Neural progenitor cell (in vitro differentiated cells): ENCODE measurements around the gene CTNNA3. TPM values are rescaled to one million over a fixed set of nuclear protein-coding genes. Genes with fewer than 3 reads are reported as not detected.

Experiments used
- DNase-seq: peaks from one replicate; pipeline ENCODE4 v3.0.0-alpha.2; 2016; ENCODE audit warnings: low spot score
- H2AFZ ChIP-seq: fragments of 200-600 bp; sonication (generic); replicated peaks from 2 replicates; pipeline ENCODE4 v1.6.1; 2016; ENCODE audit warnings: antibody characterized with exemption
- H3F3A ChIP-seq: fragments of 200-600 bp; sonication (generic); 2 replicates; pipeline ENCODE4 v1.6.1; 2016; ENCODE audit warnings: antibody characterized with exemption, low read depth
- H3K27ac ChIP-seq: fragments of 200-600 bp; sonication (generic); 2 replicates; pipeline ENCODE4 v1.5.1; 2016; ENCODE audit warnings: mild to moderate bottlenecking
- H3K27me3 ChIP-seq: fragments of 200-600 bp; sonication (generic); 2 replicates; pipeline ENCODE4 v1.6.1; 2016; ENCODE audit warnings: mild to moderate bottlenecking, moderate library complexity
- H3K36me3 ChIP-seq: fragments of 200-600 bp; sonication (generic); 2 replicates; pipeline ENCODE4 v1.5.1; 2016
- H3K4me1 ChIP-seq: fragments of 200-600 bp; sonication (generic); 2 replicates; pipeline ENCODE4 v1.6.1; 2016; ENCODE audit warnings: mixed run types
- H3K4me2 ChIP-seq: fragments of 200-600 bp; sonication (generic); 2 replicates; pipeline ENCODE4 v1.6.1; 2016
- H3K4me3 ChIP-seq: fragments of 200-600 bp; sonication (generic); 2 replicates; pipeline ENCODE4 v1.5.1; 2016
- H3K79me2 ChIP-seq: fragments of 200-600 bp; sonication (generic); 2 replicates; pipeline ENCODE4 v1.6.1; 2016; ENCODE audit warnings: low read depth
- H3K9ac ChIP-seq: fragments of 200-600 bp; sonication (generic); 2 replicates; pipeline ENCODE4 v1.6.1; 2016
- H3K9me3 ChIP-seq: fragments of 200-600 bp; sonication (generic); 2 replicates; pipeline ENCODE4 v1.5.1; 2016; ENCODE audit warnings: low read depth
- H4K20me1 ChIP-seq: fragments of 200-600 bp; sonication (generic); 2 replicates; pipeline ENCODE4 v1.6.1; 2016; ENCODE audit warnings: low read depth
- H3K27ac Mint-ChIP-seq: 3 replicates; pipeline ENCODE4 v1.8.0; 2021; ENCODE audit warnings: mixed read lengths
- H3K27me3 Mint-ChIP-seq: 2 replicates; pipeline ENCODE4 v1.8.0; 2022; ENCODE audit warnings: low read depth, mild to moderate bottlenecking, inconsistent platforms, moderate library complexity, mixed read lengths; ENCODE audit not compliant: insufficient read depth
- H3K36me3 Mint-ChIP-seq: 3 replicates; pipeline ENCODE4 v1.8.0; 2021; ENCODE audit warnings: mixed read lengths
- H3K4me1 Mint-ChIP-seq: 3 replicates; pipeline ENCODE4 v1.8.0; 2021; ENCODE audit warnings: mixed read lengths
- H3K4me3 Mint-ChIP-seq: 3 replicates; pipeline ENCODE4 v1.8.0; 2021; ENCODE audit warnings: mild to moderate bottlenecking, moderate library complexity, mixed read lengths
- H3K9me3 Mint-ChIP-seq: 3 replicates; pipeline ENCODE4 v1.8.0; 2020; ENCODE audit warnings: mixed read lengths
- EZH2 ChIP-seq: fragments of 200-600 bp; sonication (generic); IDR thresholded peaks from 2 replicates; pipeline ENCODE4 v1.6.1; 2017; ENCODE audit warnings: antibody characterized with exemption, mild to moderate bottlenecking, moderate library complexity
- EZH2phosphoT487 ChIP-seq: fragments of 200-600 bp; sonication (generic); IDR thresholded peaks from 2 replicates; pipeline ENCODE4 v1.6.1; 2017; ENCODE audit warnings: antibody characterized with exemption
- total RNA-seq: library from RNA; depleted of rRNA; stranded (reverse); fragments of >200 nt; gene quantifications from 2 replicates; pipeline ENCODE4 v1.2.3, GENCODE V29; 2015; ENCODE audit warnings: low replicate concordance
- TF ChIP-seq, protein P1 (sequence below): fragments of 200-600 bp; sonication (generic); IDR thresholded peaks from 2 replicates; pipeline ENCODE4 v1.5.1; 2017; ENCODE audit warnings: antibody characterized with exemption, mild to moderate bottlenecking

Gene CTNNA3
- total RNA-seq, 1 donor from 2014 or later = 12.9 TPM

DNA sequence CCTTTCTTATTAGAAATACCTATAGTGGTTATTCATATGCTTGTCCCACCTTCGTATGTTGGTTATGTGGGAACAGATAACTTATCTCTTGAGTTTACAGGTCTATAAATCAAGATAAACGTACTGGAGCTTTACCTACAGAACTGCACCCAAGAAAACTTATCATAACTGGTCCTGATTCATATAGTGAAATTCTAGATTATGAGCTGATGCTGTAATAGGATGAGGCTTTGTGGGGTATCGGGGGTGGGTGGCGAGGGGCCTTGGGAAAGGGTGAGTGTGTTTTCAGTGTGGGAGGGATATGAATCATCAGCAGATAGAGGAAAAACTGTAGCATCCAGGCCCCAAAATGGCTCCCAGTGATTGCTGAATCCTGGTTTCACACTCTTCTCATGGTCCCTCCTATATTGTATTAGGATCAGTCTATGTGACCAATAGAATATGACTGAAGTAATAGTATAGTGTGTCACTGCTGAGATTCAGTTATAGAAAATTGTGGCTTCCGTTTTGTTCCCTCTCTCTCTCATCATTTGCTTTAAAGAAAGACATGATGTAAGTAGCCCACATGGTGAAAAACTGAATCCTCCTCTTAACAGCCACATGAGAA, 1476.9 kb downstream of the CTNNA3 start:
- Histone ChIP-seq H3K4me3 (no peak overlapping the region), H3K4me1 (no peaks in the 10 kb centered on the region), H4K20me1 (no peaks in the 10 kb centered on the region), H3K9me3 (no peaks in the 10 kb centered on the region), H3K27me3 (no peaks in the 10 kb centered on the region), H3K79me2 (no peaks in the 10 kb centered on the region), H3K4me2 (no peak overlapping the region), H3K9ac (no peak overlapping the region), H3F3A (no peaks in the 10 kb centered on the region), H3K27ac (no peak overlapping the region), H2AFZ (no peak overlapping the region), H3K36me3 (no peaks in the 10 kb centered on the region)
- no peak for DNase-seq
- no peaks in the 10 kb centered on the region for H3K27me3 Mint-ChIP-seq
- H3K27ac Mint-ChIP-seq = no peak overlapping the region
- H3K9me3 Mint-ChIP-seq = no peaks in the 10 kb centered on the region
- no peaks in the 10 kb centered on the region for H3K4me1 Mint-ChIP-seq
- TF ChIP-seq EZH2 (no peak), EZH2phosphoT487 (no peak)
- TF ChIP-seq, protein P1, sequence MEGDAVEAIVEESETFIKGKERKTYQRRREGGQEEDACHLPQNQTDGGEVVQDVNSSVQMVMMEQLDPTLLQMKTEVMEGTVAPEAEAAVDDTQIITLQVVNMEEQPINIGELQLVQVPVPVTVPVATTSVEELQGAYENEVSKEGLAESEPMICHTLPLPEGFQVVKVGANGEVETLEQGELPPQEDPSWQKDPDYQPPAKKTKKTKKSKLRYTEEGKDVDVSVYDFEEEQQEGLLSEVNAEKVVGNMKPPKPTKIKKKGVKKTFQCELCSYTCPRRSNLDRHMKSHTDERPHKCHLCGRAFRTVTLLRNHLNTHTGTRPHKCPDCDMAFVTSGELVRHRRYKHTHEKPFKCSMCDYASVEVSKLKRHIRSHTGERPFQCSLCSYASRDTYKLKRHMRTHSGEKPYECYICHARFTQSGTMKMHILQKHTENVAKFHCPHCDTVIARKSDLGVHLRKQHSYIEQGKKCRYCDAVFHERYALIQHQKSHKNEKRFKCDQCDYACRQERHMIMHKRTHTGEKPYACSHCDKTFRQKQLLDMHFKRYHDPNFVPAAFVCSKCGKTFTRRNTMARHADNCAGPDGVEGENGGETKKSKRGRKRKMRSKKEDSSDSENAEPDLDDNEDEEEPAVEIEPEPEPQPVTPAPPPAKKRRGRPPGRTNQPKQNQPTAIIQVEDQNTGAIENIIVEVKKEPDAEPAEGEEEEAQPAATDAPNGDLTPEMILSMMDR = no peak
- H3K36me3 Mint-ChIP-seq = no peaks in the 10 kb centered on the region
- H3K4me3 Mint-ChIP-seq = no peak overlapping the region

DNA sequence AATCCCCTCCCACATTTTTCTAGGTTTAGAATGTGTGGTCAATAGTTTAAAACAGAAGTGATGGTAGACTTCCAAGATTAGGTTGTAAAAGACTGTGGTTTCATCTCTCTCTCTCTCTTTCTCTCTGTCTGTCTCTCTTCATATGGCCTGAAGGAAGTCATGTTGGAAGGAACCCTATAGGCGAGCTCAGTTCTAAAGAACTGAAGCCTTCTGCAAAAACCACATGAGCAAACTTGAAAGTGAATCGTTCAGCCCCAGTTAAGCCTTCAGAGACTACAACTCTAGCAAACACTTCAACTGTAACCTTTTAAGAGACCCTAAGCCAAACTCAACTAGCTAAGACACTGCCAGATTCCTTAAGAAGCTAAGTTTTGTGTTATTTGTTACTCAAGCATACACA, 1477.7 kb downstream of the CTNNA3 start:
- Histone ChIP-seq H3K4me1 (no peaks in the 10 kb centered on the region), H4K20me1 (no peaks in the 10 kb centered on the region), H3K4me3 (no peak overlapping the region), H3F3A (no peaks in the 10 kb centered on the region), H3K9ac (no peak overlapping the region), H3K79me2 (no peaks in the 10 kb centered on the region), H3K27me3 (no peaks in the 10 kb centered on the region), H3K27ac (no peak overlapping the region), H3K9me3 (no peaks in the 10 kb centered on the region), H3K4me2 (no peak overlapping the region), H3K36me3 (no peaks in the 10 kb centered on the region), H2AFZ (no peak overlapping the region)
- TF ChIP-seq, protein P1 = no peak
- TF ChIP-seq EZH2phosphoT487 (no peak), EZH2 (no peak)
- no peak overlapping the region for H3K4me3 Mint-ChIP-seq
- DNase-seq = no peak
- H3K36me3 Mint-ChIP-seq = no peaks in the 10 kb centered on the region
- no peak overlapping the region for H3K27ac Mint-ChIP-seq
- H3K4me1 Mint-ChIP-seq = no peaks in the 10 kb centered on the region
- H3K27me3 Mint-ChIP-seq = no peaks in the 10 kb centered on the region
- H3K9me3 Mint-ChIP-seq = no peaks in the 10 kb centered on the region

DNA sequence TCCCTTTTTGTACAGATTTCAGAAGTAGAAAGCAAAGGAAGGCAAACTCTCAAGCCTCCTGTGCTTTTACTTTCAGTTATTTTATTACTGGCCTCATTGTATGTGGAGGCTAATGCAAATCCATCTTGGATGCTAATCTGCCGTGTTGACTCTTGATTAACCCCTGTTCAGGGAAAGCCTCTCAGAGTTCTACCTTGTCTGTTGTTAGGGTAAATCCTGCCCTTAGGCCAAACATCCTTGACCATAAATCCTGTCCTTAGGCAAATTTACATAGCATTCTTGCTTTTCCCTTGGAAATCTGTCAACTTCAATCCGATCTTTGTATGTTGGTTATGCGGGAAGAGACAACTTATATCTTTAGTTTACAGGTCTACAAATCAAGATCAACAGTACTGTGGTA, 1480.1 kb downstream of the CTNNA3 start:
- Mint-ChIP-seq H3K27ac (no peak overlapping the region), H3K4me1 (no peaks in the 10 kb centered on the region), H3K4me3 (no peak overlapping the region), H3K9me3 (no peaks in the 10 kb centered on the region), H3K27me3 (peaks cover under 1% of the 10 kb centered on the region), H3K36me3 (no peaks in the 10 kb centered on the region)
- Histone ChIP-seq H4K20me1 (no peaks in the 10 kb centered on the region), H3K4me1 (no peaks in the 10 kb centered on the region), H3F3A (no peaks in the 10 kb centered on the region), H2AFZ (no peak overlapping the region), H3K27me3 (no peaks in the 10 kb centered on the region), H3K79me2 (no peaks in the 10 kb centered on the region), H3K27ac (no peak overlapping the region), H3K4me3 (no peak overlapping the region), H3K9ac (no peak overlapping the region), H3K36me3 (no peaks in the 10 kb centered on the region), H3K9me3 (no peaks in the 10 kb centered on the region), H3K4me2 (no peak overlapping the region)
- TF ChIP-seq EZH2 (no peak), EZH2phosphoT487 (no peak)
- TF ChIP-seq, protein P1 = no peak
- no peak for DNase-seq
